Fibroblast of pulmonary artery (primary cell): ENCODE data around the gene DDX59.

Source experiments
- DNase-seq: peaks from one replicate; pipeline ENCODE4 v3.0.0-alpha.2; 2010; ENCODE audit warnings: low read depth
- H3K4me3 ChIP-seq: replicated peaks from 2 replicates; pipeline ENCODE4 v1.5.1; 2011; ENCODE audit warnings: low read depth, mild to moderate bottlenecking, control low read depth, low read length, moderate library complexity
- CTCF ChIP-seq: IDR thresholded peaks from 2 replicates; pipeline ENCODE4 v1.5.1; 2011; ENCODE audit warnings: mild to moderate bottlenecking, control low read depth, low read length, inconsistent platforms; ENCODE audit errors: missing control alignments

The DDX59 gene

DNA sequence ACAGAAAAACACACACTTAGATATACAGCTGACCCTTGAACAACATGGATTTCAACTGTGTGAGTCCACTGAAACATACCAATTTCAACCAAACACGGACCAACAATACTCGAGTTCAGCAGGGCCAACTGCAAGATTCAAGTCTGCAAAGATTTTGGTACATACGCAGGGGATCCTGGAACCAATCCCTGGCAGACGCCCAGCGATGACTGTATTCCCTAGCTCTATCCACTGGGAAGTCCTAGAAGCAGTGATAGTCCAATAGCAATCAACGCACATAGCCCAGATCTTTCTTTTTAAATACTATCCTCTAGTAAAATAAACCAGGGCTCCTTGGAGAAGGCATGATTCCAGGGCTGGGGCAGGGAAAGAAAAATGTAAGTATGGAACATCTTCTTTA, 9.0 kb downstream of the DDX59 start:
- no peak for TF ChIP-seq CTCF
- peak; percentile 46 for DNase-seq
- no peak overlapping the region for H3K4me3 ChIP-seq

GRCh38 chr1:200659269-200659668, 10.4 kb downstream of the DDX59 start:
- no peak overlapping the region for H3K4me3 ChIP-seq
- no peak for TF ChIP-seq CTCF
- DNase-seq: peak; percentile 29

- no peak overlapping the region for H3K4me3 ChIP-seq
- no peak for DNase-seq
- no peak for TF ChIP-seq CTCF
These were observed 11.5 kb downstream of the DDX59 start for GRCh38 chr1:200658037-200658818.

GRCh38 chr1:200654660-200655059, 15.0 kb downstream of the DDX59 start:
- H3K4me3 ChIP-seq: no peak overlapping the region
- TF ChIP-seq CTCF: no peak
- DNase-seq: no peak

DNA sequence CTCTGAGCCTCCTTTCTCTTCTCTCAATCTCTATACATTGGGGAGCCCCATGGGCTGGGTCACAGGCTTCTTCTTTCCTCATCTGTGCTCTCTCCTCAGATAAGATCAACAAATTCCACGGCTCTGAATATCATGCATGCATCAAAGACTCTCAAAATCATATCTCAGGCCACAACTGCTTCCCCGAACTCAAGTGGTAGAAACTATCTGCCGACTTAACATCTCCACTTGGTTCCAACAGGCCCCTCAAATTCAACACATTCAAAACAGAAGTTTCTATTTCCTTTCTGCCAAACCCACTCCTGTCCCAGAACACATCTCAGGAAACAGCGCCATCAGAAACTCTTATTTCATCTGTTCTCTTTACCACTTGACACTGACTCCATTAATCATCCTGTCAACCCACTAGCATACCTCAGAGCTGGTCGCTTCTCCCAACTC, 16.7 kb downstream of the DDX59 start:
- no peak for TF ChIP-seq CTCF
- no peak overlapping the region for H3K4me3 ChIP-seq
- no peak for DNase-seq

- no peak for DNase-seq
- no peak for TF ChIP-seq CTCF
- H3K4me3 ChIP-seq: no peak overlapping the region
These were observed 17.3 kb downstream of the DDX59 start for GRCh38 chr1:200652378-200652777.

- DNase-seq: no peak
- TF ChIP-seq CTCF: no peak
- no peak overlapping the region for H3K4me3 ChIP-seq
These were observed 23.2 kb downstream of the DDX59 start for GRCh38 chr1:200646515-200646914.
